HepG2 (cell line): Measurements from ENCODE around the gene PMIS2. TPM values are rescaled to one million over a fixed set of nuclear protein-coding genes. Genes with fewer than 3 reads are reported as not detected.

ENCODE experiments used
- ATAC-seq: fragments of 200-7000 bp; cut with Tn5 transposase; 3 replicates; pipeline ENCODE4 v1.9.1; 2020; ENCODE audit warnings: mild to moderate bottlenecking, moderate library complexity
- BruUV-seq: library from RNA; stranded (reverse); fragments of 400-500 nt; replicated peaks from 2 replicates; lab custom pipeline; 2021; lab: Mats Ljungman, UMichigan
- CTCF ChIA-PET: fragments of 300-600 bp; formaldehyde crosslinking; extraction: SDS; loops from one replicate; lab custom pipeline; 2021; ENCODE audit warnings: low total read pairs, inconsistent platforms, low intra/inter-chr PET ratio; lab: Yijun Ruan, JAX
- POLR2A ChIA-PET: fragments of 350-600 bp; sonication (Branson Sonifier 250); formaldehyde crosslinking; loops from one replicate; lab custom pipeline; 2020; ENCODE audit warnings: antibody characterized with exemption, inconsistent platforms; lab: Yijun Ruan, JAX
- DNase-seq: peaks from one replicate; pipeline ENCODE4 v3.0.0-alpha.2; 2015; ENCODE audit warnings: low spot score
- FAIRE-seq: peaks from 3 replicates; lab custom pipeline; 2011; peaks lifted over from hg19 to GRCh38; lab: Jason Lieb, UNC
- H2AFZ ChIP-seq: one replicate; pipeline ENCODE4 v1.6.1; 2011; ENCODE audit warnings: low read length, inconsistent platforms
- H3K27ac ChIP-seq: fragments of 300-600 bp; 3 replicates; pipeline ENCODE4 v1.8.0; 2011; ENCODE audit warnings: mixed run types, mild to moderate bottlenecking, mixed read lengths, low read length, inconsistent platforms; ENCODE audit not compliant: insufficient read depth; ENCODE audit errors: extremely low read length
- H3K27me3 ChIP-seq, 2 experiments: fragments of 200-600 bp in 1 of 2; 2 replicates in 1 of 2; 3 replicates in 1 of 2; pipeline versions ENCODE4 v1.6.0 to v1.8.0; 2011; ENCODE audit warnings: low read length in 2 of 2, mild to moderate bottlenecking in 2 of 2, moderate library complexity in 2 of 2, inconsistent platforms in 1 of 2; ENCODE audit not compliant: insufficient read depth in 2 of 2, control insufficient read depth in 1 of 2
- H3K36me3 ChIP-seq, 2 experiments: fragments of 200-600 bp in 1 of 2; replicated peaks in 1 of 2; 2 replicates in 1 of 2; 3 replicates in 1 of 2; pipeline versions ENCODE4 v1.5.1 to v1.8.0; 2011; ENCODE audit warnings: low read length in 2 of 2, inconsistent platforms in 1 of 2; ENCODE audit not compliant: insufficient read depth in 2 of 2, control insufficient read depth in 1 of 2
- H3K4me1 ChIP-seq: 2 replicates; pipeline ENCODE4 v1.5.1; 2012; ENCODE audit warnings: low read length, inconsistent platforms; ENCODE audit not compliant: insufficient read depth
- H3K4me2 ChIP-seq: 2 replicates; pipeline ENCODE4 v1.6.0; 2011; ENCODE audit warnings: low read depth, low read length, inconsistent platforms
- H3K4me3 ChIP-seq, 3 experiments: fragments of 200-600 bp in 1 of 3; sonication (generic), shearing (Covaris generic) in 1 of 3; replicated peaks in 1 of 3; 2 replicates each; pipeline ENCODE4 v1.5.1; 2011 to 2016; ENCODE audit warnings: low read length in 3 of 3, inconsistent platforms in 2 of 3, low read depth in 2 of 3, mild to moderate bottlenecking in 2 of 3, control low read depth in 1 of 3, mixed read lengths in 1 of 3; ENCODE audit not compliant: insufficient read depth in 1 of 3
- H3K79me2 ChIP-seq: one replicate; pipeline ENCODE4 v1.6.1; 2011; ENCODE audit warnings: low read length, inconsistent platforms; ENCODE audit not compliant: insufficient read depth
- H3K9ac ChIP-seq: 2 replicates; pipeline ENCODE4 v1.6.0; 2011; ENCODE audit warnings: mild to moderate bottlenecking, low read depth, low read length, inconsistent platforms; ENCODE audit not compliant: insufficient read depth
- H3K9me3 ChIP-seq: 2 replicates; pipeline ENCODE4 v1.5.1; 2012; ENCODE audit warnings: mild to moderate bottlenecking, low read length
- H4K20me1 ChIP-seq: 2 replicates; pipeline ENCODE4 v1.6.0; 2011; ENCODE audit warnings: inconsistent platforms, mild to moderate bottlenecking, low read length, moderate library complexity; ENCODE audit not compliant: insufficient read depth
- ELF3 ChIP-seq: IDR thresholded peaks from 2 replicates; pipeline ENCODE4 v1.6.1; 2016; ENCODE audit warnings: missing genetic modification reagents, missing compliant biosample characterization
- GATA4 ChIP-seq: sonication (generic); IDR thresholded peaks from 2 replicates; pipeline ENCODE4 v1.6.1; 2016; ENCODE audit warnings: antibody characterized with exemption, low read depth, borderline replicate concordance
- HIC2 ChIP-seq: sonication (generic); formaldehyde crosslinking; IDR thresholded peaks from 2 replicates; pipeline ENCODE4 v1.9.0; 2022; ENCODE audit warnings: low read depth, missing genetic modification reagents
- KAT2B ChIP-seq: fragments of 150-350 bp; IDR thresholded peaks from 2 replicates; pipeline ENCODE4 v1.6.1; 2014; ENCODE audit warnings: low read depth, low read length, borderline replicate concordance
- MAFG ChIP-seq: sonication (generic); formaldehyde crosslinking; IDR thresholded peaks from 2 replicates; pipeline ENCODE4 v1.5.1; 2020; ENCODE audit warnings: mild to moderate bottlenecking, missing genetic modification reagents
- MIER3 ChIP-seq: IDR thresholded peaks from 2 replicates; pipeline ENCODE4 v1.6.1; 2016; ENCODE audit warnings: missing compliant biosample characterization, borderline replicate concordance
- PHB2 ChIP-seq: fragments of 450-650 bp; IDR thresholded peaks from 2 replicates; pipeline ENCODE4 v1.6.1; 2018; ENCODE audit not compliant: partially characterized antibody
- PITX1 ChIP-seq: sonication (generic); formaldehyde crosslinking; IDR thresholded peaks from 2 replicates; pipeline ENCODE4 v1.5.1; 2020; ENCODE audit warnings: mild to moderate bottlenecking, missing genetic modification reagents
- SMARCC2 ChIP-seq: fragments of 450-650 bp; IDR thresholded peaks from 2 replicates; pipeline ENCODE4 v1.6.1; 2017; ENCODE audit warnings: antibody characterized with exemption, mild to moderate bottlenecking
- SOX13 ChIP-seq, 3 experiments: fragments of 450-650 bp in 1 of 3; sonication (generic) in 1 of 3; formaldehyde crosslinking in 1 of 3; IDR thresholded peaks in 2 of 3; conservative IDR thresholded peaks in 1 of 3; 2 replicates each; pipeline versions ENCODE4 v1.5.0 to v1.6.1; 2016 to 2020; ENCODE audit warnings: antibody characterized with exemption in 1 of 3, mild to moderate bottlenecking in 1 of 3, missing compliant biosample characterization in 1 of 3, missing genetic modification reagents in 1 of 3, moderate library complexity in 1 of 3
- TEAD3 ChIP-seq: optimal IDR thresholded peaks from 2 replicates; pipeline ENCODE3; 2016; ENCODE audit warnings: borderline replicate concordance
- THAP11 ChIP-seq: IDR thresholded peaks from 2 replicates; pipeline ENCODE4 v1.6.1; 2016; ENCODE audit warnings: missing biosample characterization, missing genetic modification reagents
- ZC3H4 ChIP-seq: sonication (generic); formaldehyde crosslinking; IDR thresholded peaks from 2 replicates; pipeline ENCODE4 v1.4.0; 2020; ENCODE audit warnings: missing genetic modification reagents, borderline replicate concordance
- ZFX ChIP-seq: sonication (generic); formaldehyde crosslinking; IDR thresholded peaks from 2 replicates; pipeline ENCODE4 v1.4.0; 2020; ENCODE audit warnings: mild to moderate bottlenecking, low read depth, missing genetic modification reagents, moderate library complexity
- ZFY ChIP-seq: sonication (generic); formaldehyde crosslinking; IDR thresholded peaks from 2 replicates; pipeline ENCODE4 v1.4.0; 2020; ENCODE audit warnings: missing genetic modification reagents
- ZNF121 ChIP-seq: sonication (generic); formaldehyde crosslinking; IDR thresholded peaks from 2 replicates; pipeline ENCODE4 v1.5.0; 2020; ENCODE audit warnings: mild to moderate bottlenecking, missing genetic modification reagents
- ZNF484 ChIP-seq: sonication (generic); formaldehyde crosslinking; IDR thresholded peaks from 2 replicates; pipeline ENCODE4 v1.5.1; 2020; ENCODE audit warnings: mild to moderate bottlenecking, low read depth, missing genetic modification reagents, borderline replicate concordance
- ZNF567 ChIP-seq: sonication (generic); formaldehyde crosslinking; IDR thresholded peaks from 2 replicates; pipeline ENCODE4 v1.8.1; 2023; ENCODE audit warnings: mild to moderate bottlenecking, missing genetic modification reagents, borderline replicate concordance
- ZNF879 ChIP-seq: sonication (generic); formaldehyde crosslinking; IDR thresholded peaks from 2 replicates; pipeline ENCODE4 v1.8.1; 2023; ENCODE audit warnings: missing genetic modification reagents
- WGBS: methylation state at CpG from one replicate; pipeline ENCODE4 v1.1.6; 2017; ENCODE audit warnings: low lambda C conversion rate; 5-methylcytosine and 5-hydroxymethylcytosine counted together
- in situ Hi-C: cut with HindIII; loops from 2 replicates; pipeline ENCODE4 v1.10.0; 2017; ENCODE audit warnings: low pct_unique_long_range_greater_than_20kb; ENCODE audit not compliant: extremely low pct_ligation_motif_present
- intact Hi-C: fragments of 100-400 bp; cut with micrococcal nuclease; formaldehyde crosslinking; loops from one replicate; pipeline ENCODE4 v1.10.0; 2022; ENCODE audit not compliant: unreplicated experiment
- polyA plus RNA-seq, 8 experiments: library from polyadenylated mRNA; depleted of rRNA in 3 of 8; stranded (reverse) in 7 of 8; unstranded in 1 of 8; fragments of >200 nt; fragmentation: Illumina TruSeq in 4 of 8; extraction: Trizol in 4 of 8; gene quantifications; 2 replicates each; pipeline versions ENCODE4 v1.2.1 to v1.2.3, GENCODE V29; 2011 to 2016; ENCODE audit warnings: low read depth in 4 of 8, missing spikeins in 1 of 8, mixed read lengths in 1 of 8; ENCODE audit not compliant: insufficient read depth in 1 of 8
- total RNA-seq, 5 experiments: library from RNA; depleted of rRNA; stranded (reverse); fragments of >200 nt; fragmentation: Illumina TruSeq; extraction: Trizol; gene quantifications; 2 replicates each; pipeline ENCODE4 v1.2.3, GENCODE V29; 2016; ENCODE audit warnings: low read depth in 1 of 5
- TF ChIP-seq, protein P1 (sequence below), 2 experiments: fragments of 450-650 bp in 1 of 2; sonication (generic) in 1 of 2; formaldehyde crosslinking; IDR thresholded peaks; 2 replicates each; pipeline versions ENCODE4 v1.5.0 to v1.8.0; 2020 to 2022; ENCODE audit warnings: mild to moderate bottlenecking in 1 of 2, missing genetic modification reagents in 1 of 2
- TF ChIP-seq, protein P2 (sequence below): IDR thresholded peaks from 2 replicates; pipeline ENCODE4 v1.6.1; 2012; ENCODE audit warnings: inconsistent platforms

PMIS2 gene
- total and polyA plus RNA-seq, 2 of the 13 experiments (the other 11 are each of a cell fraction or from before 2014, with no cell fraction given) = not detected

DNA sequence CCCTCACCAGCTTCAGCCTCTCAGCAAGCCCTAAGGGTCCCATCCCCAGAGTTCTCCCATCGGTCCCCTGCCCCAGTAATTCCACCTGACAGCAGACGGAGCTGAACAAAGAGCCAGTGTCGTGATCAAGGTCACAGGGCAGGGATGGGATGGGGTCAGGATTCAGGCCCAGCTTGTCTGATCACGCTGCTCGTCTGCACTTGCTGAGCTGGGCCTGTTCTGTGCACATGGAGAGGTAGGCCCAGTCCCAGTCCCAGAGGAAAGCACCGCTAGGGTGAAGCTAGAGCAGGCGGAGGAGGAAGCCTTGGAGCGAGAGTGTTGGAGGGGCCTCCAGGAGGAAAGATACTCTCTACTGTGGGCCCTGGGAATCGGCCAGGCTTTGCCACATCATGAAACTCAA lies 35.7 kb downstream of the PMIS2 start:
- ChIA-PET POLR2A (interaction anchor here (1.4 kb wide), 1 partner anchor 9 kb away, joined by 5 read pairs; the partner anchor contains the start of gene HAUS5), CTCF (no interaction called here)
- intact Hi-C loops (no loop called here), in situ Hi-C loops (no loop called here)
- no peak overlapping the region for H3K9ac ChIP-seq
- H3K79me2 ChIP-seq = no peaks in the 10 kb centered on the region
- no peak overlapping the region for H3K27ac ChIP-seq
- no peaks in the 10 kb centered on the region for H3K9me3 ChIP-seq
- DNase-seq (no peak), FAIRE-seq (no peak), ATAC-seq (peak; percentile 68)
- peaks cover 12% of the 10 kb centered on the region for H3K4me1 ChIP-seq
- H3K4me3 ChIP-seq = no peak overlapping the region
- no peak overlapping the region for H2AFZ ChIP-seq
- H4K20me1 ChIP-seq = no peaks in the 10 kb centered on the region
- H3K36me3 ChIP-seq = peaks cover 5 to 6% of the 10 kb centered on the region in 2 experiments; a peak in 2 of 5 replicates
- H3K27me3 ChIP-seq = no peaks in the 10 kb centered on the region; a peak in 1 of 5 replicates
- no peak overlapping the region for H3K4me2 ChIP-seq
- 75% methylated on average over 9 of the region's 9 CpGs for WGBS
- no TSS peak for BruUV-seq
- no peak for TF ChIP-seq MIER3 (CRISPR knock-in tag)
- TF ChIP-seq ZNF484 (CRISPR knock-in tag) = no peak
- no peak for TF ChIP-seq TEAD3 (CRISPR knock-in tag)
- peak; percentile 87 for TF ChIP-seq ZFX (CRISPR knock-in tag)
- TF ChIP-seq, protein P1, sequence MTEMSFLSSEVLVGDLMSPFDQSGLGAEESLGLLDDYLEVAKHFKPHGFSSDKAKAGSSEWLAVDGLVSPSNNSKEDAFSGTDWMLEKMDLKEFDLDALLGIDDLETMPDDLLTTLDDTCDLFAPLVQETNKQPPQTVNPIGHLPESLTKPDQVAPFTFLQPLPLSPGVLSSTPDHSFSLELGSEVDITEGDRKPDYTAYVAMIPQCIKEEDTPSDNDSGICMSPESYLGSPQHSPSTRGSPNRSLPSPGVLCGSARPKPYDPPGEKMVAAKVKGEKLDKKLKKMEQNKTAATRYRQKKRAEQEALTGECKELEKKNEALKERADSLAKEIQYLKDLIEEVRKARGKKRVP (CRISPR knock-in tag; IDR thresholded peaks at IDR 0.05) = no peak
- TF ChIP-seq ZNF121 (CRISPR knock-in tag) = 0 out of 2 replicates have a peak, but pooled peaks have one; percentile 32
- no peak for TF ChIP-seq SMARCC2
- no peak for TF ChIP-seq GATA4
- no peak for TF ChIP-seq PITX1
- no peak for TF ChIP-seq ZNF879 (CRISPR knock-in tag)
- TF ChIP-seq, protein P2, sequence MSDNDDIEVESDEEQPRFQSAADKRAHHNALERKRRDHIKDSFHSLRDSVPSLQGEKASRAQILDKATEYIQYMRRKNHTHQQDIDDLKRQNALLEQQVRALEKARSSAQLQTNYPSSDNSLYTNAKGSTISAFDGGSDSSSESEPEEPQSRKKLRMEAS = 0 out of 2 replicates have a peak, but pooled peaks have one; percentile 28
- no peak for TF ChIP-seq MAFG (CRISPR knock-in tag)
- no peak for TF ChIP-seq ZNF567 (CRISPR knock-in tag)
- no peak for TF ChIP-seq HIC2 (CRISPR knock-in tag)
- no peak for TF ChIP-seq THAP11 (CRISPR knock-in tag)
- peak; percentile 71 for TF ChIP-seq ZFY (CRISPR knock-in tag)
- no peak for TF ChIP-seq PHB2
- TF ChIP-seq SOX13 (IDR thresholded peaks at IDR 0.05) = no peak
- peak in 1 of 2 experiments; percentile 18; a peak in 1 of 4 replicates for TF ChIP-seq SOX13 (CRISPR knock-in tag; conservative IDR thresholded peaks at IDR 0.05 in 1 of 2, IDR thresholded peaks at IDR 0.05 in 1 of 2)
- no peak for TF ChIP-seq ZC3H4
- TF ChIP-seq ELF3 (CRISPR knock-in tag) = no peak
- TF ChIP-seq KAT2B = no peak
